ENCODE results near the gene CST3. TPM values are rescaled to one million over a fixed set of nuclear protein-coding genes. Genes with fewer than 3 reads are reported as not detected.

The CST3 gene
- total RNA-seq, 6 donors from 2014 or later, result 201 to 1,402 (median 970) TPM

GRCh38 chr20:23671479-23671878 lies 33.7 kb upstream of the CST3 start:
- no peak overlapping the region for H3K4me3 ChIP-seq
- H3K9me3 ChIP-seq, result no peaks in the 10 kb centered on the region
- no peaks in the 10 kb centered on the region for H3K27me3 ChIP-seq
- H3K4me1 ChIP-seq, result peaks cover 0 to 3% (median 0%) of the 10 kb centered on the region in 4 donors
- H3K27ac ChIP-seq, result no peak overlapping the region
- no peak for ATAC-seq (ENCODE audit: low FRiP score in 2 of 2)
- WGBS, 2 donors, result 71 to 78% methylated on average over 3 of the region's 3 CpGs
- no peak for DNase-seq
- H3K36me3 ChIP-seq, result no peaks in the 10 kb centered on the region
- TF ChIP-seq POLR2AphosphoS5 (IDR thresholded peaks at IDR 0.05) (no peak), EP300 (IDR thresholded peaks at IDR 0.05) (no peak), POLR2A (IDR thresholded peaks at IDR 0.05) (no peak), CTCF (IDR thresholded peaks at IDR 0.05) (no peak)

- DNase-seq, result no peak
- TF ChIP-seq CTCF (IDR thresholded peaks at IDR 0.05), result no peak
- no peak for TF ChIP-seq POLR2A (IDR thresholded peaks at IDR 0.05)
- no peak for TF ChIP-seq POLR2AphosphoS5 (IDR thresholded peaks at IDR 0.05)
- no peak for TF ChIP-seq EP300 (IDR thresholded peaks at IDR 0.05)
- 6 to 15% methylated on average over 1 of the region's 1 CpG for WGBS, 2 donors
These were observed 32.6 kb upstream of the CST3 start for GRCh38 chr20:23670361-23670760.

GRCh38 chr20:23669866-23670265 lies 32.1 kb upstream of the CST3 start:
- Histone ChIP-seq H3K36me3 (no peaks in the 10 kb centered on the region), H3K4me3 (no peak overlapping the region), H3K4me1 (peaks cover 0 to 3% (median 0%) of the 10 kb centered on the region in 4 donors), H3K27ac (no peak overlapping the region), H3K9me3 (no peaks in the 10 kb centered on the region), H3K27me3 (no peaks in the 10 kb centered on the region)
- no peak for DNase-seq
- no peak for TF ChIP-seq CTCF (IDR thresholded peaks at IDR 0.05)
- TF ChIP-seq POLR2AphosphoS5 (IDR thresholded peaks at IDR 0.05), result no peak
- no peak for TF ChIP-seq EP300 (IDR thresholded peaks at IDR 0.05)
- no peak for TF ChIP-seq POLR2A (IDR thresholded peaks at IDR 0.05)
- 90 to 91% methylated on average over 7 of the region's 7 CpGs for WGBS, 2 donors
- no peak for ATAC-seq (ENCODE audit: low FRiP score in 2 of 2)

More at GRCh38 chr20:23670361-23670760, 32.6 kb upstream of the CST3 start:
- H3K27ac ChIP-seq, result no peak overlapping the region
- H3K4me1 ChIP-seq, result peaks cover 0 to 3% (median 0%) of the 10 kb centered on the region in 4 donors
- H3K4me3 ChIP-seq, result no peak overlapping the region
- no peak for ATAC-seq (ENCODE audit: low FRiP score in 2 of 2)
- no peaks in the 10 kb centered on the region for H3K36me3 ChIP-seq
- no peaks in the 10 kb centered on the region for H3K9me3 ChIP-seq
- no peaks in the 10 kb centered on the region for H3K27me3 ChIP-seq

GRCh38 chr20:23669327-23669726 lies 31.6 kb upstream of the CST3 start:
- H3K36me3 ChIP-seq, result no peaks in the 10 kb centered on the region
- TF ChIP-seq CTCF (IDR thresholded peaks at IDR 0.05) (no peak), EP300 (IDR thresholded peaks at IDR 0.05) (no peak)
- no peaks in the 10 kb centered on the region for H3K27me3 ChIP-seq
- peaks cover 0 to 3% (median 0%) of the 10 kb centered on the region in 4 donors for H3K4me1 ChIP-seq
- H3K27ac ChIP-seq, result no peak overlapping the region
- ATAC-seq (ENCODE audit: low FRiP score in 2 of 2), result no peak
- no peak for DNase-seq
- H3K4me3 ChIP-seq, result no peak overlapping the region
- WGBS, 2 donors, result 48 to 100% methylated on average over 1 of the region's 1 CpG
- no peaks in the 10 kb centered on the region for H3K9me3 ChIP-seq

- TF ChIP-seq CTCF (IDR thresholded peaks at IDR 0.05) (peak; percentile 75 to 93 (median 84)), EP300 (IDR thresholded peaks at IDR 0.05) (no peak), POLR2A (IDR thresholded peaks at IDR 0.05) (no peak)
- H3K27me3 ChIP-seq, result no peaks in the 10 kb centered on the region
- H3K9me3 ChIP-seq, result no peaks in the 10 kb centered on the region
- H3K27ac ChIP-seq, result no peak overlapping the region
- DNase-seq, result peak in 1 of 2 donors; percentile 59
- whole genome bisulfite sequencing, 2 donors, result 8 to 10% methylated on average over 4 of the region's 4 CpGs
- H3K4me3 ChIP-seq, result no peak overlapping the region
- peak; percentile 74 to 87 for ATAC-seq (ENCODE audit: low FRiP score in 2 of 2)
- peaks cover 0 to 3% (median 0%) of the 10 kb centered on the region in 4 donors for H3K4me1 ChIP-seq
- no peaks in the 10 kb centered on the region for H3K36me3 ChIP-seq
These were observed 30.8 kb upstream of the CST3 start for GRCh38 chr20:23668477-23668951.
